Fibroblast of lung (primary cell): ENCODE data around the gene PPP2R3B.
A peak's percentile ranks its signal among the peaks of the same experiment; 100 is the strongest.

Experiments used
- EZH2 ChIP-seq: IDR thresholded peaks from 2 replicates; pipeline ENCODE4 v1.5.1; 2012; ENCODE audit warnings: low read length, control low read depth, mild to moderate bottlenecking; ENCODE audit errors: missing control alignments
- TF ChIP-seq, protein P1 (sequence below), 2 donors: IDR thresholded peaks in 1 of 2; conservative IDR thresholded peaks in 1 of 2; 1 replicate in 1 of 2; 2 replicates in 1 of 2; pipeline ENCODE4 v1.5.1; 2011 to 2012; ENCODE audit warnings: low read length in 2 of 2, control low read depth in 1 of 2, inconsistent platforms in 1 of 2, low read depth in 1 of 2, mild to moderate bottlenecking in 1 of 2

DNA sequence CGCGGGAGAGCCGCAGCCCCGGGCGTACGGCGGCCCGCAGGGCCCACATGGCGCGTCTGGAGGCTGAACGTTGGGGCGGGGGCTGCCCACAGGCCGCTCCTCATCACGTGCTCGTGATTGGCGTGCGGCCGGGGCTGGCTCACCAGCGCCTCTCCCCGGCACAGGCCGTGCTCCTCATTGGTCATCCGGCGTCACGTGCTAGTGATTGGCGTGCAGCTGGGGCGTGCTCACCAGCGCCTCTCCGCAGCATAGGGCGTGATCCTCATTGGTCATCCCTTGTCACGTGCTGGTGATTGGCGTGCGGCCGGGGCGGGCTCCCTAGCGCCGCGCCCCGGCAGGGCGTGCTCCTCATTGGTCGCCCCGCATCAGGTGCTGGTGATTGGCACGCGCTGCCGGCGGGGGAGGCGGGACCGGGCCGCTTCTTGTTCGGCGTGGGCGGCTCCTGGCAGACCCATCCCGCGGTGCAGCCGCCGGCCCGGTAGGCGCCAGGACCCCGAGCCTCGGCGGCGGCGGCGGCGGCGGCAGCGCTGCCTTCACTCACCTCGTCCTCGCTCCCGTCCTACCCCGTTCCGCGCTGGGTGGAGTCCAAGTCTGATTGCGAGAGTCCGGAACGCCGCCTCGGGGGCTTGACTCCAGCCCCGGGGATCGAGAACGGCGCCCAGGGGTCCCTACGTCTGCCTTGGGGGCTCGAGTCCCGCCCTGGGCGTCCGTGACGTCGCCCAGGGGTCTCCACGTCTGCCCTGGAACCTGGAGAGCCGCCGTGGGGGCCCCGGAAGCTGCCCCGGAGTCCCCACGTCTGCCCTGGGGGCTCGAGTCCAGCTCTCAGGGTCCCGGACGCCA, 67.7 kb downstream of the PPP2R3B start, which contains the start of gene GTPBP6:
- TF ChIP-seq, protein P1, sequence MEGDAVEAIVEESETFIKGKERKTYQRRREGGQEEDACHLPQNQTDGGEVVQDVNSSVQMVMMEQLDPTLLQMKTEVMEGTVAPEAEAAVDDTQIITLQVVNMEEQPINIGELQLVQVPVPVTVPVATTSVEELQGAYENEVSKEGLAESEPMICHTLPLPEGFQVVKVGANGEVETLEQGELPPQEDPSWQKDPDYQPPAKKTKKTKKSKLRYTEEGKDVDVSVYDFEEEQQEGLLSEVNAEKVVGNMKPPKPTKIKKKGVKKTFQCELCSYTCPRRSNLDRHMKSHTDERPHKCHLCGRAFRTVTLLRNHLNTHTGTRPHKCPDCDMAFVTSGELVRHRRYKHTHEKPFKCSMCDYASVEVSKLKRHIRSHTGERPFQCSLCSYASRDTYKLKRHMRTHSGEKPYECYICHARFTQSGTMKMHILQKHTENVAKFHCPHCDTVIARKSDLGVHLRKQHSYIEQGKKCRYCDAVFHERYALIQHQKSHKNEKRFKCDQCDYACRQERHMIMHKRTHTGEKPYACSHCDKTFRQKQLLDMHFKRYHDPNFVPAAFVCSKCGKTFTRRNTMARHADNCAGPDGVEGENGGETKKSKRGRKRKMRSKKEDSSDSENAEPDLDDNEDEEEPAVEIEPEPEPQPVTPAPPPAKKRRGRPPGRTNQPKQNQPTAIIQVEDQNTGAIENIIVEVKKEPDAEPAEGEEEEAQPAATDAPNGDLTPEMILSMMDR (conservative IDR thresholded peaks at IDR 0.05 in 1 of 2, IDR thresholded peaks at IDR 0.05 in 1 of 2; ENCODE audit: low read depth in 1 of 2, low read length in 2 of 2) = peak; percentile 12 to 15
- TF ChIP-seq EZH2 = no peak
